Activated T-helper 17 cell treated with anti-CD3 and anti-CD28 coated beads, Interleukin-2, amount 50 U/mL, for 72 hours (primary cell): Measurements from ENCODE around the gene IMMP2L. TPM values are rescaled to one million over a fixed set of nuclear protein-coding genes. Genes with fewer than 3 reads are reported as not detected.
"Not testable (repeated sequence)": the region's sequence is repeated elsewhere in the genome, so short reads cannot be mapped to it uniquely, and the experiment has no call there.

Experiments
- ATAC-seq: fragments of 150-1000 bp; cut with Tn5 transposase; replicated peaks from 2 replicates; pipeline ENCODE4 v1.10.0; 2021; ENCODE audit warnings: mild to moderate bottlenecking, moderate library complexity
- H3K27ac Mint-ChIP-seq: one replicate; pipeline ENCODE4 v1.8.0; 2022; ENCODE audit warnings: mixed read lengths
- H3K27me3 Mint-ChIP-seq: one replicate; pipeline ENCODE4 v1.8.0; 2022; ENCODE audit warnings: mixed read lengths
- H3K36me3 Mint-ChIP-seq: one replicate; pipeline ENCODE4 v1.8.0; 2022; ENCODE audit warnings: low read depth, mild to moderate bottlenecking, mixed read lengths
- H3K4me1 Mint-ChIP-seq: one replicate; pipeline ENCODE4 v1.8.0; 2022; ENCODE audit warnings: mixed read lengths
- H3K4me3 Mint-ChIP-seq: one replicate; pipeline ENCODE4 v1.8.0; 2022; ENCODE audit warnings: mild to moderate bottlenecking, mixed read lengths
- H3K9me3 Mint-ChIP-seq: one replicate; pipeline ENCODE4 v1.8.0; 2022; ENCODE audit warnings: mixed read lengths
- total RNA-seq, 2 donors: library from RNA; stranded (reverse); gene quantifications; one replicate each; pipeline ENCODE4 v1.2.3, GENCODE V29; 2022

IMMP2L gene
- total RNA-seq, 2 donors from 2014 or later = 9.5 to 27.6 TPM

- peak; percentile 31 for ATAC-seq
- Mint-ChIP-seq H3K9me3 (no peaks in the 10 kb centered on the region), H3K27me3 (no peaks in the 10 kb centered on the region), H3K36me3 (no peaks in the 10 kb centered on the region), H3K27ac (peak overlapping the region; percentile 76), H3K4me1 (peaks cover 49% of the 10 kb centered on the region), H3K4me3 (peak overlapping the region; percentile 78)
Observed at GRCh38 chr7:111074071-111074747, 488.1 kb downstream of the IMMP2L start.

GRCh38 chr7:111072658-111073057 lies 489.6 kb downstream of the IMMP2L start:
- H3K36me3 Mint-ChIP-seq, H3K27me3 Mint-ChIP-seq, ATAC-seq, H3K9me3 Mint-ChIP-seq: not testable (repeated sequence)
- peak overlapping the region; percentile 76 for H3K27ac Mint-ChIP-seq
- H3K4me3 Mint-ChIP-seq = peak overlapping the region; percentile 78
- H3K4me1 Mint-ChIP-seq = peaks cover 48% of the 10 kb centered on the region

- Mint-ChIP-seq H3K4me3 (no peak overlapping the region), H3K36me3 (no peaks in the 10 kb centered on the region), H3K27ac (no peak overlapping the region), H3K27me3 (no peaks in the 10 kb centered on the region), H3K4me1 (peaks cover 37% of the 10 kb centered on the region), H3K9me3 (no peaks in the 10 kb centered on the region)
- ATAC-seq = no peak
Observed at GRCh38 chr7:111071556-111071955, 490.7 kb downstream of the IMMP2L start.

GRCh38 chr7:111068618-111069017 lies 493.7 kb downstream of the IMMP2L start:
- H3K4me1 Mint-ChIP-seq = peaks cover 12% of the 10 kb centered on the region
- H3K9me3 Mint-ChIP-seq = peaks cover 4% of the 10 kb centered on the region
- ATAC-seq = no peak
- H3K27me3 Mint-ChIP-seq = no peaks in the 10 kb centered on the region
- H3K4me3 Mint-ChIP-seq = no peak overlapping the region
- no peaks in the 10 kb centered on the region for H3K36me3 Mint-ChIP-seq
- H3K27ac Mint-ChIP-seq = no peak overlapping the region

GRCh38 chr7:111067682-111068081 lies 494.6 kb downstream of the IMMP2L start:
- H3K27ac Mint-ChIP-seq = no peak overlapping the region
- no peaks in the 10 kb centered on the region for H3K36me3 Mint-ChIP-seq
- H3K4me3 Mint-ChIP-seq = no peak overlapping the region
- H3K27me3 Mint-ChIP-seq = no peaks in the 10 kb centered on the region
- H3K9me3 Mint-ChIP-seq = peaks cover 8% of the 10 kb centered on the region
- peaks cover 3% of the 10 kb centered on the region for H3K4me1 Mint-ChIP-seq
- ATAC-seq = no peak

GRCh38 chr7:111067251-111067650 lies 495.0 kb downstream of the IMMP2L start:
- no peak overlapping the region for H3K27ac Mint-ChIP-seq

GRCh38 chr7:111063166-111063565 lies 499.1 kb downstream of the IMMP2L start:
- Mint-ChIP-seq H3K36me3 (no peaks in the 10 kb centered on the region), H3K4me3 (no peak overlapping the region), H3K4me1 (no peaks in the 10 kb centered on the region), H3K9me3 (peaks cover 16% of the 10 kb centered on the region), H3K27ac (no peak overlapping the region), H3K27me3 (no peaks in the 10 kb centered on the region)
- ATAC-seq = no peak

More at GRCh38 chr7:111067251-111067650, 495.0 kb downstream of the IMMP2L start:
- Mint-ChIP-seq H3K27me3 (no peaks in the 10 kb centered on the region), H3K4me1 (peaks cover 3% of the 10 kb centered on the region), H3K36me3 (no peaks in the 10 kb centered on the region), H3K9me3 (peaks cover 11% of the 10 kb centered on the region), H3K4me3 (no peak overlapping the region)
- no peak for ATAC-seq

- H3K36me3 Mint-ChIP-seq = no peaks in the 10 kb centered on the region
Observed at GRCh38 chr7:111059833-111060232, 502.5 kb downstream of the IMMP2L start.

GRCh38 chr7:111057066-111057465 lies 505.2 kb downstream of the IMMP2L start:
- H3K27ac Mint-ChIP-seq = no peak overlapping the region
- no peak overlapping the region for H3K4me3 Mint-ChIP-seq
- no peaks in the 10 kb centered on the region for H3K4me1 Mint-ChIP-seq
- H3K36me3 Mint-ChIP-seq = no peaks in the 10 kb centered on the region
- H3K9me3 Mint-ChIP-seq = peaks cover 4% of the 10 kb centered on the region
- H3K27me3 Mint-ChIP-seq = no peaks in the 10 kb centered on the region
- ATAC-seq = no peak

More at GRCh38 chr7:111059833-111060232, 502.5 kb downstream of the IMMP2L start:
- Mint-ChIP-seq H3K4me3 (no peak overlapping the region), H3K27ac (no peak overlapping the region), H3K27me3 (no peaks in the 10 kb centered on the region), H3K9me3 (peaks cover 16% of the 10 kb centered on the region), H3K4me1 (no peaks in the 10 kb centered on the region)
- no peak for ATAC-seq

GRCh38 chr7:111056371-111056770 lies 505.9 kb downstream of the IMMP2L start:
- no peak for ATAC-seq
- H3K9me3 Mint-ChIP-seq = no peaks in the 10 kb centered on the region

GRCh38 chr7:111053035-111053434 lies 509.3 kb downstream of the IMMP2L start:
- no peak overlapping the region for H3K4me3 Mint-ChIP-seq
- H3K27ac Mint-ChIP-seq = no peak overlapping the region
- no peaks in the 10 kb centered on the region for H3K9me3 Mint-ChIP-seq
- ATAC-seq = no peak
- H3K27me3 Mint-ChIP-seq = no peaks in the 10 kb centered on the region
- H3K4me1 Mint-ChIP-seq = peaks cover 4% of the 10 kb centered on the region
- no peaks in the 10 kb centered on the region for H3K36me3 Mint-ChIP-seq

More at GRCh38 chr7:111056371-111056770, 505.9 kb downstream of the IMMP2L start:
- Mint-ChIP-seq H3K27me3 (no peaks in the 10 kb centered on the region), H3K4me3 (no peak overlapping the region), H3K36me3 (no peaks in the 10 kb centered on the region), H3K27ac (no peak overlapping the region), H3K4me1 (no peaks in the 10 kb centered on the region)

GRCh38 chr7:111051832-111052231 lies 510.5 kb downstream of the IMMP2L start:
- no peak for ATAC-seq
- H3K4me3 Mint-ChIP-seq = no peak overlapping the region
- no peaks in the 10 kb centered on the region for H3K9me3 Mint-ChIP-seq
- H3K4me1 Mint-ChIP-seq = peaks cover 4% of the 10 kb centered on the region
- no peak overlapping the region for H3K27ac Mint-ChIP-seq
- H3K36me3 Mint-ChIP-seq = no peaks in the 10 kb centered on the region
- H3K27me3 Mint-ChIP-seq = no peaks in the 10 kb centered on the region

- no peak for ATAC-seq
- Mint-ChIP-seq H3K4me3 (no peak overlapping the region), H3K27me3 (no peaks in the 10 kb centered on the region), H3K36me3 (no peaks in the 10 kb centered on the region), H3K9me3 (no peaks in the 10 kb centered on the region), H3K27ac (no peak overlapping the region), H3K4me1 (peaks cover 4% of the 10 kb centered on the region)
Observed at GRCh38 chr7:111050875-111051416, 511.3 kb downstream of the IMMP2L start.

- no peak for ATAC-seq
- no peaks in the 10 kb centered on the region for H3K36me3 Mint-ChIP-seq
- H3K27me3 Mint-ChIP-seq = no peaks in the 10 kb centered on the region
- H3K4me1 Mint-ChIP-seq = peaks cover 4% of the 10 kb centered on the region
- H3K4me3 Mint-ChIP-seq = no peak overlapping the region
- no peaks in the 10 kb centered on the region for H3K9me3 Mint-ChIP-seq
- no peak overlapping the region for H3K27ac Mint-ChIP-seq
Observed at GRCh38 chr7:111049971-111050680, 512.2 kb downstream of the IMMP2L start.

- ATAC-seq = no peak
- Mint-ChIP-seq H3K27ac (no peak overlapping the region), H3K36me3 (no peaks in the 10 kb centered on the region), H3K4me3 (no peak overlapping the region), H3K9me3 (no peaks in the 10 kb centered on the region), H3K27me3 (no peaks in the 10 kb centered on the region), H3K4me1 (peaks cover 4% of the 10 kb centered on the region)
Observed at GRCh38 chr7:111047595-111047994, 514.7 kb downstream of the IMMP2L start.
